NK-92 treated with Interleukin-12 subunit alpha and Interleukin-12 subunit beta, amount 100 ng/mL, for 24 hours (cell line): Measurements from ENCODE around the gene CLDN34.

Experiments used
- DNase-seq: peaks from one replicate; lab custom pipeline; 2025; lab: John Stamatoyannopoulos, UW

CLDN34 gene

GRCh38 chrX:9966775-9967408, at the start of gene CLDN34:
CLDN34 (plus strand) TSS chrX:9967358; CDS start chrX:9967358, 0 bp downstream.
- no peak for DNase-seq

GRCh38 chrX:9917861-9918260, 49.3 kb upstream of the CLDN34 start:
- DNase-seq = no peak

DNA sequence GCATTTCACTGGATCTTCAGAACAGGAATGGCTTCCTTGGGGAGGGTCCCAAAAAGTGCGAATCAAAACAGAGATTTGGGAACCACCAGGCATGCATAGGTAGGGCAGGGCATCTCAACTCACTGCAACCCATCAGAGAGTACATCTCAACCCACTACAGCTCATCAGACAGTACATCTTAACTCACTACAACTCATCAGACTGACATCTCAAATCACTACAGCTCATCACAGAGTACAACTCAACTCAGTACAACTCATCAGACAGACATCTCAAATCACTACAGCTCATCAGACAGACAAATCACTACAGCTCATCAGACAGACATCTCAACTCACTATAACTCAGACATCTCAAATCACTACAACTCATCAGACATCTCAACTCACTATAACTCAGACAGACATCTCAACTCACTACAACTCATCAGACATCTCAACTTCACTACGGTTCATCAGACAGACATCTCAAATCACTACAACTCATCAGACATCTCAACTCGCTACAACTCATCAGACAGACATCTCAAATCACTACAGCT, 47.5 kb upstream of the CLDN34 start:
- DNase-seq = no peak

DNA sequence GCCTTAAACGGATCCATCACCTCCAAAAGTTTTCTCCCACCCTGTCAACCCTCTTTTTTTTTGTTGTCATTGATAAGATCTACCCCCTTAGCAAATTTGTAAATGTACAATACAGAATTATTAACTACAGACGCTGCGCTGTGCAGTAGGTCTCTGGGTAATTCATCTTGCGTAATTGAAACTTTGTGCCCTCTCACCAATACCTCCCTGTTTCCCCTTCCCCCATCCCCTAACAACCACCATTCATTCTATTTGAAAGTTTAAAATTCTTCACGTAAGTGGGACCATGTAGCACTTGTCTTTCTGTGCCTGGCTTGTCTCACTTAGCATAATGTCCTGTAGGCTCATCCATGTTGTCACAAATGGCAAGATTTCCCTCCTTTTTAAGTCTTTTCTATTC, 45.8 kb upstream of the CLDN34 start:
- no peak for DNase-seq

DNA sequence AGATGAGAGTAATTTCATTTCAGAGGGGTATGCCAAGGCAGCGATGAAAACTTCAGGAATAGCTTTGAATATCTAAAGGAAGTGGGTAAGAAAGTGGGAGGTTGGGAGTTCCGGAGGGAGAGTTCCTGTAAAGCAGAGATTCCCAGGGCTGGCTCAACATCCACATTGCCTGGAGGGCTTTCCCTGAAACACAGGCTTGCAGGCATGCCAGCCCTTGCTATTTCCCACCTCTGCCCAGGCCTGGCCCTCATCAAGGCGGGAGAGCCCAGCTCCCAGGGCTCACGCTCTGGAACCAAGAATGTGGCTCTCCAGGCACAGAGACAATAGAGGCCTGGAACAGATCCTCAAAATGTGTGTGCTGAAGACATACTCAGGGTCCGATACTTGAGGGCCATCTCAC, 43.8 kb upstream of the CLDN34 start:
- DNase-seq = no peak

GRCh38 chrX:9926002-9926401, 41.2 kb upstream of the CLDN34 start:
- DNase-seq = no peak

GRCh38 chrX:9927698-9928482, 39.3 kb upstream of the CLDN34 start:
- no peak for DNase-seq

- DNase-seq = no peak
Measured at GRCh38 chrX:9935436-9935835, 31.7 kb upstream of the CLDN34 start.

- no peak for DNase-seq
Measured at GRCh38 chrX:9937761-9938160, 29.4 kb upstream of the CLDN34 start.

GRCh38 chrX:9938516-9938915, 28.6 kb upstream of the CLDN34 start:
- no peak for DNase-seq

DNA sequence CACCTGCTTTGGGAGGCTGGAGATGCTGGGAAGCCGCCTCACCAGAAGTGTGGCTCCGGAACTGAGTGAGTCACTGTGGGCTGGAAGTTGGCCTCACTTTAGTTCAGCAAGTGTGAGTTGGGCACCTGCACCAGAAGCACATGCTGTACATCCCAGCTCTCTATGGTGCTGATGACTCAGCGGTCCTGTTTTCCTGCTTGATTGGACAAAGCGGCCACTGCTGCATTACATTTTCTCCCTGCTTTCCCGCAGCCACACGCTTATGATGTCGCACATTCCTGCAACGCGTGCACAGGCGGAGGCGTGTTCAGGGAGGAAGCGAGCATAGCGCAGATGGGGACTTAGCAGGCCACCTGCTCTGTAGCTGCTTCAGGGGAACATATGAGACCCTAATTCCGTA, 26.7 kb upstream of the CLDN34 start:
- peak; percentile 6 for DNase-seq

GRCh38 chrX:9942086-9942485, 25.1 kb upstream of the CLDN34 start:
- peak; percentile 56 for DNase-seq

GRCh38 chrX:9943420-9943819, 23.7 kb upstream of the CLDN34 start:
- DNase-seq = no peak

GRCh38 chrX:9947131-9947794, 19.9 kb upstream of the CLDN34 start:
- DNase-seq = no peak

GRCh38 chrX:9948406-9948805, 18.8 kb upstream of the CLDN34 start:
- DNase-seq = no peak

DNA sequence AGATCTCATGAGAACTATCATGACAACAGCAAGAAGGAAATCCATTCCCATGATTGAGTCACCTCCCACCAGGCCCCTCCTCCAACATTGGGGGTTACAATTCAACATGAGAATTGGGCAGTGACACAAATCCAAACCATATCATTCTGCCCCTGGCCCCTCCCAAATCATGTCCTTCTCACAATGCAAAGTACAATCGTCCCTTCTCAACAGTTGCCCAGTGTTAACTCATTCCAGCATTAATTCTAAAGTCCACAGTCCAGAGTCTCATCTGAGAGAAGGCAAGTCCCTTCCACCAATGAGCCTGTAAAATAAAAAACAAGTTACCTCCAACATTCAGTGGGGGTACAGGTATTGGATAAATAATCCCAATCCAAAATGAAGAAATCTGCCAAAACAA, 14.9 kb upstream of the CLDN34 start:
- DNase-seq = no peak

DNA sequence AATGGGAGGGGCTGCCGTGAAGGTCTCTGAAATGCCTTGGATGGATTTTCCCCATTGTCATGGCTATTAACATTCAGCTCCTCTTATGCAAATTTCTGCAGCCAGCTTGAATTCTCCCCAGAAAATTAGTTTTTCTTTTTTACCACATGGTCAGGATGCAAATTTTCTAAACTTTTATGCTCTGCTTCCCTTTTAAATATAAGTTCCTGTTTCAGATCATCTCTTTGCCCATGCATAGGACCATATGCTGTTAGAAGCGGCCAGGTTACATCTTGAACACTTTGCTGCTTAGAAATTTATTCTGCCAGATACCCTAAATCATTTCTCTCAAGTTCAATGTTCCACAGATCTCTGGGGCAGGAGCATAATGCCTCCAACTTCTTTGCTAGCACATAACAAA, 13.8 kb upstream of the CLDN34 start:
- no peak for DNase-seq

GRCh38 chrX:9955506-9955905, 11.7 kb upstream of the CLDN34 start:
- DNase-seq = no peak

DNA sequence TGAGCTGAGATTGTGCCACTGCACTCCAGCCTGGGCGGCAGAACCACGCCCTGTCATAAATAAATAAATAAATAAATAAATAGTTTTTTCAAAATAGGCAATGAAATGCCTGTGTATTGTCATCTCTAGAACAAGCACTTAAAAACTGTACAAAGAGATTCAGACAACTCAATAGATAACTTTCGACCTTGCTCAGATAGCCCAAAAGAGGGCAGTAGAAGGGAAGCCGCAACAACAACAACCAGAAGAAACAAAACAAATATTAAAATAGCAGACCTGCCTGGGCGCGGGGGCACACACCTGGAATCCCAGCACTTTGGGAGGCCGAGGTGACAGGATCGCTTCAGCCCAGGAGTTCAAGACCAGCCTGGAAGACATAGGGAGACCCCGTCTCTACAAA, 9.4 kb upstream of the CLDN34 start:
- DNase-seq = no peak

- DNase-seq = no peak
Measured at GRCh38 chrX:9958183-9958582, 9.0 kb upstream of the CLDN34 start.

- DNase-seq = no peak
Measured at GRCh38 chrX:9961750-9962149, 5.4 kb upstream of the CLDN34 start.

DNA sequence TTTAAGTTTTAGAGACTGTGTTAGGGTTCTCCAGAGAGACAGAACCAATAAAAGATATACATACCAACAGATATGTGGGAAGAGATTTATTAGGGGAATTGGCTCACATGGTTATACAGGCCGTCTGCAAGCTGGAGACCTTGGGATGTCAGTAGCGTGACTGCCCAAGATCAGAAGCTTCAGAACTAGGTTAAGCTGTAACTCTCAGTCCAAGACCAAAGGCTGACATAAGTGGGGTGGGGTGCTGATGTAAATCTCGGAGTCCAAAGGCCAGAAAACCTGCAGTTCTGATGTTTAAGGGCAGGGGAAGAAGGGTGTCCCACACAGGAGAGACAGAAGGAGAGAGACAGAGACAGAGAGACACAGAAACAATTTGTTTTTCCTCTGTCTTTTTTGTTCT, 10.5 kb downstream of the CLDN34 start:
- DNase-seq = no peak

- DNase-seq = no peak
Measured at GRCh38 chrX:9980401-9980800, 13.2 kb downstream of the CLDN34 start.
